SK-N-MC (cell line): Measurements from ENCODE around the gene TXNDC15.
"Not testable (repeated sequence)": the region's sequence is repeated elsewhere in the genome, so short reads cannot be mapped to it uniquely, and the experiment has no call there.

Source experiments
- DNase-seq: peaks from one replicate; pipeline ENCODE4 v3.0.0-alpha.2; 2011; ENCODE audit warnings: low read depth, low spot score
- H3K27ac ChIP-seq: fragments of 200-600 bp; sonication (generic); 2 replicates; pipeline ENCODE4 v1.5.1; 2016; ENCODE audit warnings: mixed run types
- H3K36me3 ChIP-seq: fragments of 200-600 bp; sonication (generic); 2 replicates; pipeline ENCODE4 v1.6.1; 2017; ENCODE audit warnings: antibody characterized with exemption, low read length, mixed read lengths; ENCODE audit not compliant: insufficient read depth
- H3K4me3 ChIP-seq: fragments of 200-600 bp; sonication (generic); 2 replicates; pipeline ENCODE4 v1.5.1; 2016
- H3K9ac ChIP-seq: fragments of 200-600 bp; sonication (generic); 2 replicates; pipeline ENCODE4 v1.8.0; 2017; ENCODE audit warnings: mixed run types, mixed read lengths; ENCODE audit not compliant: insufficient read length
- H3K9me3 ChIP-seq: fragments of 200-600 bp; sonication (generic); 2 replicates; pipeline ENCODE4 v1.6.1; 2017; ENCODE audit warnings: low read depth, mild to moderate bottlenecking, antibody characterized with exemption, low read length, moderate library complexity, mixed read lengths
- EZH2 ChIP-seq: fragments of 200-600 bp; sonication (generic); IDR thresholded peaks from one replicate; pipeline ENCODE4 v1.6.1; 2017; ENCODE audit warnings: antibody characterized with exemption
- FOXP2 ChIP-seq: optimal IDR thresholded peaks from 2 replicates; pipeline ENCODE3; 2011; ENCODE audit warnings: mild to moderate bottlenecking, moderate library complexity; ENCODE audit not compliant: insufficient read depth; ENCODE audit errors: extremely low read length, control extremely low read depth
- POLR2AphosphoS5 ChIP-seq: IDR thresholded peaks from 2 replicates; pipeline ENCODE4 v1.6.1; 2012; ENCODE audit warnings: mild to moderate bottlenecking, low read depth, low read length, borderline replicate concordance

TXNDC15 gene

GRCh38 chr5:134864707-134865106 lies 9.5 kb upstream of the TXNDC15 start:
- Histone ChIP-seq H3K36me3 (peaks cover 4% of the 10 kb centered on the region), H3K9ac (no peak overlapping the region)

GRCh38 chr5:134873494-134873893 lies 677 bp upstream of the TXNDC15 start:
- Histone ChIP-seq H3K36me3 (no peaks in the 10 kb centered on the region), H3K9me3 (no peaks in the 10 kb centered on the region), H3K9ac (peak overlapping the region; percentile 90), H3K27ac (peak overlapping the region; percentile 82), H3K4me3 (peak overlapping the region; percentile 97)
- DNase-seq = no peak
- TF ChIP-seq POLR2AphosphoS5 = no peak
- no peak for TF ChIP-seq EZH2
- no peak for TF ChIP-seq FOXP2

More at GRCh38 chr5:134864707-134865106, 9.5 kb upstream of the TXNDC15 start:
- Histone ChIP-seq H3K9me3 (no peaks in the 10 kb centered on the region), H3K4me3 (no peak overlapping the region), H3K27ac (0 out of 2 replicates have a peak overlapping the region, but pooled peaks have one; percentile 33)
- TF ChIP-seq POLR2AphosphoS5 (no peak), FOXP2 (no peak), EZH2 (no peak)
- DNase-seq = no peak

GRCh38 chr5:134874831-134875655 lies 872 bp downstream of the TXNDC15 start:
- Histone ChIP-seq H3K4me3 (peak overlapping the region; percentile 97), H3K9me3 (no peaks in the 10 kb centered on the region), H3K27ac (peak overlapping the region; percentile 82), H3K9ac (peak overlapping the region; percentile 90), H3K36me3 (no peaks in the 10 kb centered on the region)
- no peak for DNase-seq
- TF ChIP-seq FOXP2 = no peak
- TF ChIP-seq EZH2 = no peak
- TF ChIP-seq POLR2AphosphoS5 = no peak

- no peak overlapping the region for H3K9ac ChIP-seq
- TF ChIP-seq EZH2 = no peak
- TF ChIP-seq POLR2AphosphoS5 = no peak
- no peak for TF ChIP-seq FOXP2
- H3K36me3 ChIP-seq = no peaks in the 10 kb centered on the region
- H3K9me3 ChIP-seq = no peaks in the 10 kb centered on the region
- no peak overlapping the region for H3K4me3 ChIP-seq
- no peak overlapping the region for H3K27ac ChIP-seq
- no peak for DNase-seq
Observed at GRCh38 chr5:134877159-134877558, 3.0 kb downstream of the TXNDC15 start.

GRCh38 chr5:134878403-134878802 lies 4.2 kb downstream of the TXNDC15 start:
- H3K27ac ChIP-seq = no peak overlapping the region
- TF ChIP-seq EZH2 (no peak), POLR2AphosphoS5 (no peak), FOXP2 (no peak)
- no peaks in the 10 kb centered on the region for H3K9me3 ChIP-seq
- no peaks in the 10 kb centered on the region for H3K36me3 ChIP-seq
- H3K4me3 ChIP-seq = no peak overlapping the region
- no peak for DNase-seq
- H3K9ac ChIP-seq = no peak overlapping the region

GRCh38 chr5:134879456-134879855 lies 5.3 kb downstream of the TXNDC15 start:
- Histone ChIP-seq H3K27ac (no peak overlapping the region), H3K4me3 (no peak overlapping the region), H3K9ac (no peak overlapping the region), H3K36me3 (no peaks in the 10 kb centered on the region), H3K9me3 (no peaks in the 10 kb centered on the region)
- DNase-seq = no peak
- TF ChIP-seq EZH2 = no peak
- no peak for TF ChIP-seq POLR2AphosphoS5
- TF ChIP-seq FOXP2 = no peak

GRCh38 chr5:134880937-134881336 lies 6.8 kb downstream of the TXNDC15 start:
- not testable (repeated sequence) for DNase-seq, H3K4me3 ChIP-seq

GRCh38 chr5:134881711-134882110 lies 7.5 kb downstream of the TXNDC15 start:
- not testable (repeated sequence) for H3K9me3 ChIP-seq, H3K36me3 ChIP-seq

More at GRCh38 chr5:134880937-134881336, 6.8 kb downstream of the TXNDC15 start:
- not testable (repeated sequence) for H3K36me3 ChIP-seq, H3K9me3 ChIP-seq, H3K9ac ChIP-seq, H3K27ac ChIP-seq

GRCh38 chr5:134887593-134888159 lies 13.5 kb downstream of the TXNDC15 start:
- no peak overlapping the region for H3K4me3 ChIP-seq
- no peak overlapping the region for H3K9ac ChIP-seq
- DNase-seq = no peak
- no peak for TF ChIP-seq POLR2AphosphoS5
- no peak for TF ChIP-seq EZH2
- no peak for TF ChIP-seq FOXP2
- H3K27ac ChIP-seq = no peak overlapping the region
- no peaks in the 10 kb centered on the region for H3K9me3 ChIP-seq
- peaks cover 7% of the 10 kb centered on the region; the same call in 1 of the 2 replicates for H3K36me3 ChIP-seq

More at GRCh38 chr5:134881711-134882110, 7.5 kb downstream of the TXNDC15 start:
- DNase-seq, H3K4me3 ChIP-seq, H3K9ac ChIP-seq, H3K27ac ChIP-seq: not testable (repeated sequence)
